AG04450 (cell line): ENCODE results near the gene RAB4B. TPM values are rescaled to one million over a fixed set of nuclear protein-coding genes. Genes with fewer than 3 reads are reported as not detected.
A peak's percentile ranks its signal among the peaks of the same experiment; 100 is the strongest.
"Not testable (repeated sequence)": the region's sequence is repeated elsewhere in the genome, so short reads cannot be mapped to it uniquely, and the experiment has no call there.

Experiments used
- CTCF ChIA-PET: fragments of 300-600, 350-600 bp; formaldehyde crosslinking; extraction: SDS; loops from one replicate; lab custom pipeline; 2022; ENCODE audit warnings: antibody characterized with exemption, inconsistent platforms; lab: Charles Lee
- POLR2A ChIA-PET: fragments of 350-600 bp; formaldehyde crosslinking; extraction: SDS; loops from one replicate; lab custom pipeline; 2021; ENCODE audit warnings: antibody characterized with exemption, inconsistent platforms; lab: Yijun Ruan, JAX
- DNase-seq: peaks from one replicate; pipeline ENCODE4 v3.0.0-alpha.2; 2011; ENCODE audit warnings: low read depth, low spot score
- H3K27ac ChIP-seq: one replicate; pipeline ENCODE4 v1.5.1; 2012; ENCODE audit warnings: low read depth, low read length, control low read depth
- H3K27me3 ChIP-seq: one replicate; pipeline ENCODE4 v1.6.0; 2012; ENCODE audit warnings: low read length; ENCODE audit not compliant: control insufficient read depth, insufficient read depth
- H3K4me3 ChIP-seq: 2 replicates; pipeline ENCODE4 v1.5.1; 2011; ENCODE audit warnings: mild to moderate bottlenecking, low read depth, low read length, control low read depth
- H3K9me3 ChIP-seq: 2 replicates; pipeline ENCODE4 v1.5.1; 2012; ENCODE audit warnings: low read length; ENCODE audit not compliant: control insufficient read depth, insufficient read depth
- CTCF ChIP-seq: IDR thresholded peaks from 2 replicates; pipeline ENCODE4 v1.5.1; 2011; ENCODE audit warnings: low read depth, low read length, control low read depth, inconsistent platforms
- polyA plus RNA-seq: library from polyadenylated mRNA; depleted of rRNA; stranded (reverse); fragments of >200 nt; gene quantifications from 2 replicates; pipeline ENCODE4 v1.2.3, GENCODE V29; 2011

RAB4B gene
- polyA plus RNA-seq, 1 experiment = 14.0 TPM

- no peak overlapping the region for H3K27ac ChIP-seq
- peaks cover 5% of the 10 kb centered on the region; the same call in 1 of the 2 replicates for H3K9me3 ChIP-seq
- no peak for DNase-seq
- no peaks in the 10 kb centered on the region for H3K27me3 ChIP-seq
- no peak for TF ChIP-seq CTCF
- ChIA-PET CTCF (no interaction called here), POLR2A (no interaction called here)
- H3K4me3 ChIP-seq = no peak overlapping the region
Observed at GRCh38 chr19:40822161-40822560, 44.1 kb downstream of the RAB4B start.

DNA sequence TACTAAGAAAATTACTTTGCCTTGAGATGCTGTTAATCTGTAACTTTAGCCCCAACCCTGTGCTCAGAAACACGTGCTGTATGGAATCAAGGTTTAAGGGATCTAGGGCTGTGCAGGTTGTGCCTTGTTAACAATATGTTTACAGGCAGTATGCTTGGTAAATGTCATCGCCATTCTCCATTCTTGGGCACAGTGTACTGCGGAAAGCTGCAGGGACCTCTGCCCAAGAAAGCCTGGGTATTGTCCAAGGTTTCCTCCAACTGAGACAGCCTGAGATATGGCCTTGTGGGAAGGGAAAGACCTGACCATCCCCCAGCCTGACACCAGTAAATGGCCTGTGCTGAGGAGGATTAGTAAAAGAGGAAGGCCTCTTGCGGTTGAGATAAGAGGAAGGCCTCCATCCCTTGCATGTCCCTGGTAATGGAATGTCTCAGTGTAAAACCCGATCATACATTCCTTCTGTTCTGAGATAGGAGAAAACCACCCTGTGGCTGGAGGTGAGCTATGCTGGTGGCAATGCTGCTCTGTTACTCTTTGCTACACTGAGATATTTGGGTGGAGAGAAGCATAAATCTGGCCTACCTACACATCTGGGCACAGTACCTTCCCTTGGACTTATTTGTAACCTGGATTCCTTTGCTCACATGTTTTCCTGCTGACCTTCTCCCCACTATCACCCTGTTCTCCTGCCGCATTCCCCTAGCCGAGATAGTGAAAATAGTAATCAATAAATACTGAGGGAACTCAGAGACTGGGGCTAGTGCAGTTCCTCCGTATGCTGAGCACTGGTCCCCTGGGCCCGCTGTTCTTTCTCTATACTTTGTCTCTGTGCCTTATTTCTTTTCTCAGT lies 44.9 kb downstream of the RAB4B start:
- H3K27me3 ChIP-seq, DNase-seq, CTCF ChIA-PET, H3K9me3 ChIP-seq, H3K4me3 ChIP-seq: not testable (repeated sequence)
- peak overlapping the region; percentile 39 for H3K27ac ChIP-seq
- POLR2A ChIA-PET = interaction anchor here (1.0 kb wide), 1 partner anchor 9 kb away, joined by 4 read pairs; no protein-coding TSS in a partner anchor

DNA sequence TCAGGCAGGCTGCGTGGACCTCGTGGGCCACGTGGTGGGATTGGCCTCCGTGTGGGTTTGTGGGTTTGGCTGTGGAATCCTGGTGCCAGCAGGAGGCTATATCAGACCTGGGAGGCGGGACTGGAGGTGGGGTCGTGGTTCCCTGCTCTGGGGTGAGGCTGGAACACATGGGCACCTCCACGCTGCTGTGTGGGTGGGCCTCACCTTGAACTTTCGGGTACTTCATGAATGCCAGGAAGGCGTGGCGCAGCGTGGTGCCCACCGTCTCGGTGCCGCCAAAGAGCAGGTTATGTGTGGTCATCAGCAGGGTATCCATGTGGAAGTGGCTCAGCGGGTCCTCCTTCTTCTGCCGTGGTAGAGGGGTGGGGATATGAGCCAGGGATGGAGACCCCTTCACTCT lies 46.9 kb downstream of the RAB4B start:
- DNase-seq, POLR2A ChIA-PET, H3K4me3 ChIP-seq, H3K27ac ChIP-seq, H3K9me3 ChIP-seq, H3K27me3 ChIP-seq, CTCF ChIA-PET: not testable (repeated sequence)

DNA sequence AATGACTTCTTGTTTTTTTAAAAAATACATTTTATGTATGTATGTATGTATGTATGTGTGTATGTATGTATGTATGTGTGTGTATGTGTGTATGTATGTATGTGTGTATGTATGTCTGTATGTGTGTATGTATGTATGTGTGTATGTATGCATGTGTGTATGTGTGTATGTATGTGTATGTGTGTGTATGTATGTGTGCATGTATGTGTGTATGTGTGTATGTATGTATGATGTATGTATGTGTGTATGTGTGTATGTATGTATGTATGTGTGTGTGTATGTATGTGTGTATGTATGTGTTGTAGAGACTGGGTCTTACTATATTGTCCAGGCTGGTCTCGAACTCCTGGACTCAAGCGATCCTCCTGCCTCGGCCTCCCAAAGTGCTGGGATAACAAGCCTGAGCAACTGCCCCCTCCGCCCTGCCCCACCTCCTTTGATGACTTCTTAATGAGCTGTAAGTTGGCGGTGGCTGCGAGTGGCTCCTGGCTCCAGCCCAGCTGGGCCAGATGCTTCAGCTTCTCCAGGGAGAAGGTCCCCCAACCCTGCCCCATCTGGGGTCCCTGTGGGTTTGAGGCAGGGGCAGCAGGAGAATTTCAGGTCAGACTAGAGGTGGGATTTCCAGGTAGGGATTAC lies 47.5 kb downstream of the RAB4B start:
- H3K27ac ChIP-seq, POLR2A ChIA-PET, DNase-seq, H3K9me3 ChIP-seq, CTCF ChIA-PET, H3K27me3 ChIP-seq, H3K4me3 ChIP-seq: not testable (repeated sequence)

GRCh38 chr19:40826312-40826698 lies 48.3 kb downstream of the RAB4B start:
- DNase-seq, CTCF ChIA-PET, H3K4me3 ChIP-seq, H3K9me3 ChIP-seq, H3K27ac ChIP-seq, H3K27me3 ChIP-seq, POLR2A ChIA-PET: not testable (repeated sequence)

GRCh38 chr19:40826699-40827385 lies 48.8 kb downstream of the RAB4B start:
- H3K4me3 ChIP-seq, POLR2A ChIA-PET, H3K27me3 ChIP-seq, H3K9me3 ChIP-seq, H3K27ac ChIP-seq, CTCF ChIA-PET, DNase-seq: not testable (repeated sequence)

DNA sequence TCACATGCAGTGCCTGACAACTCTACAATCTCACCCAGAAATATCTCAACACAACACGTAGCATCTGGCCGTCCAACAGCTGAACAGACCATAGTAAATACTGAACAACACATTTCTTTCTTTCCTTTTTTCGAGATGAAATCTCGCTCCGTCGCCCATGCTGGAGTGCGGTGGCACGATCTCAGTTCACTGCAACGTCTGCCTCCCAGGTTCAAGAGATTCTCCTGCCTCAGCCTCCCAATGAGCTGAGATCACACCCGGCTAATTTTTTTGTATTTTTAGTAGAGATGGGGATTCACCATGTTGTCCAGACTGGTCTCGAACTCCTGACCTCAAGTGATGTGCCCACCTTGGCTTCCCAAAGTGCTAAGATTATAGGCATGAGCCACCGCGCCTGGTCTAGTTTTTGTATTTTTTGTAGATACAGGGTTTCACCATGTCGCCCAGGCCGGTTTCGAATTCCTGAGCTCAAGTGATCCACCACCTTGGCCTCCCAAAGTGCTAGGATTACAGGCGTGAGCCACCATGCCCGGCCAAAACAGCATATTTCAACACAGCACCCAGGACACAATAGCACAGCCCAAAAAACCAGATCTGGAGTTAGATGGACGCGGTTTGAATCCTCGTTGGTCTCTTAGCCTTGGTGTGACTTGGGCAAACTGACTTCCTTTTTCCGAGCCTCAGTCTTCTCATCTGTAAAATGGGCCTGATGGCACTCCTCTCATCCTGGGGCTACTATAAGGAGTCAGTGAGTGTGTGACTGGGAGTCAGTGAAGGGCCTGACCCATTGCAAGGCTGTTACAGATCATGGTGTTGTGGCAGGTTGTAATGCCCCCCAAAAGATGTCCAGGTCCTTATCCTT lies 49.6 kb downstream of the RAB4B start:
- TF ChIP-seq CTCF = no peak
- no peak for DNase-seq
- H3K9me3 ChIP-seq = peaks cover 5% of the 10 kb centered on the region; the same call in 1 of the 2 replicates
- POLR2A ChIA-PET = no interaction called here
- no peaks in the 10 kb centered on the region for H3K27me3 ChIP-seq
- H3K27ac ChIP-seq = no peak overlapping the region
- CTCF ChIA-PET = interaction anchor here (1.5 kb wide), 1 partner anchor 21 kb away, joined by 6 read pairs; no protein-coding TSS in a partner anchor
- H3K4me3 ChIP-seq = no peak overlapping the region
